WERI-Rb-1 (cell line): ENCODE data around the gene TOB2.
"Not testable (repeated sequence)": the region's sequence is repeated elsewhere in the genome, so short reads cannot be mapped to it uniquely, and the experiment has no call there.

Source experiments
- DNase-seq: peaks from one replicate; pipeline ENCODE4 v3.0.0-alpha.2; 2020
- H3K27ac ChIP-seq: fragments of 250-450 bp; sonication (Bioruptor Pico); 2 replicates; pipeline ENCODE4 v1.5.1; 2020; ENCODE audit warnings: mild to moderate bottlenecking, moderate library complexity
- H3K27me3 ChIP-seq: fragments of 250-450 bp; sonication (Bioruptor Pico); 2 replicates; pipeline ENCODE4 v1.5.1; 2021; ENCODE audit warnings: mild to moderate bottlenecking, low read depth, moderate library complexity; ENCODE audit not compliant: insufficient read depth, severe bottlenecking
- H3K36me3 ChIP-seq: fragments of 250-450 bp; sonication (Bioruptor Pico); 2 replicates; pipeline ENCODE4 v1.5.1; 2020; ENCODE audit warnings: mild to moderate bottlenecking, moderate library complexity
- H3K4me3 ChIP-seq: 2 replicates; pipeline ENCODE4 v1.5.1; 2011; ENCODE audit warnings: low read depth, mild to moderate bottlenecking, control low read depth, low read length
- H3K9me3 ChIP-seq: fragments of 250-450 bp; sonication (Bioruptor Pico); 2 replicates; pipeline ENCODE4 v1.5.1; 2021; ENCODE audit warnings: mild to moderate bottlenecking, moderate library complexity; ENCODE audit not compliant: severe bottlenecking
- CTCF ChIP-seq: IDR thresholded peaks from 2 replicates; pipeline ENCODE4 v1.5.1; 2011; ENCODE audit warnings: low read depth, mild to moderate bottlenecking, control low read depth, inconsistent platforms, low read length

Gene TOB2

GRCh38 chr22:41407433-41407832 is 39.2 kb downstream of the TOB2 start:
- no peak overlapping the region for H3K27ac ChIP-seq
- H3K4me3 ChIP-seq: no peak overlapping the region
- TF ChIP-seq CTCF: no peak
- no peaks in the 10 kb centered on the region for H3K36me3 ChIP-seq
- H3K27me3 ChIP-seq: no peaks in the 10 kb centered on the region
- no peak for DNase-seq
- H3K9me3 ChIP-seq: no peaks in the 10 kb centered on the region

GRCh38 chr22:41406410-41406809 is 40.2 kb downstream of the TOB2 start:
- Histone ChIP-seq H3K27me3 (no peaks in the 10 kb centered on the region), H3K9me3 (no peaks in the 10 kb centered on the region), H3K4me3 (no peak overlapping the region), H3K36me3 (no peaks in the 10 kb centered on the region), H3K27ac (no peak overlapping the region)
- no peak for TF ChIP-seq CTCF
- DNase-seq: no peak

- no peak overlapping the region for H3K27ac ChIP-seq
- TF ChIP-seq CTCF: no peak
- H3K4me3 ChIP-seq: no peak overlapping the region
- no peak for DNase-seq
- no peaks in the 10 kb centered on the region for H3K27me3 ChIP-seq
- H3K36me3 ChIP-seq: no peaks in the 10 kb centered on the region
- H3K9me3 ChIP-seq: no peaks in the 10 kb centered on the region
Observed at GRCh38 chr22:41405588-41405987, 41.0 kb downstream of the TOB2 start.

- DNase-seq: peak; percentile 84
- peak overlapping the region; percentile 61 for H3K27ac ChIP-seq
- no peaks in the 10 kb centered on the region for H3K36me3 ChIP-seq
- H3K9me3 ChIP-seq: no peaks in the 10 kb centered on the region
- no peaks in the 10 kb centered on the region for H3K27me3 ChIP-seq
- H3K4me3 ChIP-seq: no peak overlapping the region
- peak; percentile 99 for TF ChIP-seq CTCF
Observed at GRCh38 chr22:41403532-41404318, 42.9 kb downstream of the TOB2 start.

- not testable (repeated sequence) for H3K36me3 ChIP-seq, DNase-seq, H3K27me3 ChIP-seq, H3K9me3 ChIP-seq, H3K4me3 ChIP-seq
- peak overlapping the region; percentile 61 for H3K27ac ChIP-seq
Observed at GRCh38 chr22:41402851-41403250, 43.8 kb downstream of the TOB2 start.

- Histone ChIP-seq H3K36me3 (peaks cover 2% of the 10 kb centered on the region), H3K27ac (peak overlapping the region; percentile 61), H3K4me3 (peak overlapping the region; percentile 13; the same call in 1 of the 2 replicates), H3K9me3 (no peaks in the 10 kb centered on the region), H3K27me3 (no peaks in the 10 kb centered on the region)
- peak; percentile 82 for DNase-seq
- TF ChIP-seq CTCF: no peak
Observed at GRCh38 chr22:41401781-41402648, 44.6 kb downstream of the TOB2 start.
